Activated naive CD4-positive, alpha-beta T cell treated with anti-CD3 and anti-CD28 coated beads for 36 hours (primary cell): ENCODE data around the gene RAD21L1. TPM values are rescaled to one million over a fixed set of nuclear protein-coding genes. Genes with fewer than 3 reads are reported as not detected.

Experiments
- CTCF ChIA-PET: fragments of 350-600 bp; sonication (Branson Sonifier 250); formaldehyde crosslinking; loops from one replicate; lab custom pipeline; 2021; ENCODE audit warnings: antibody characterized with exemption; lab: Charles Lee
- DNase-seq: peaks from one replicate; pipeline ENCODE4 v3.0.0-alpha.2; 2020
- H3K27ac Mint-ChIP-seq: one replicate; pipeline ENCODE4 v1.8.0; 2021; ENCODE audit warnings: mild to moderate bottlenecking, mixed read lengths
- H3K27me3 Mint-ChIP-seq: one replicate; pipeline ENCODE4 v1.8.0; 2021; ENCODE audit warnings: low read depth, mixed read lengths
- H3K36me3 Mint-ChIP-seq: one replicate; pipeline ENCODE4 v1.8.0; 2021; ENCODE audit warnings: low read depth, mixed read lengths
- H3K4me1 Mint-ChIP-seq: one replicate; pipeline ENCODE4 v1.8.0; 2021; ENCODE audit warnings: low read depth, mixed read lengths
- H3K4me3 Mint-ChIP-seq: one replicate; pipeline ENCODE4 v1.8.0; 2021; ENCODE audit warnings: mild to moderate bottlenecking, moderate library complexity, mixed read lengths
- H3K9me3 Mint-ChIP-seq: one replicate; pipeline ENCODE4 v1.8.0; 2021; ENCODE audit warnings: mixed read lengths
- intact Hi-C: fragments of 100-400 bp; cut with micrococcal nuclease; formaldehyde crosslinking; loops from one replicate; pipeline ENCODE4 v1.15.1; 2023
- total RNA-seq, 2 experiments: library from RNA; stranded (reverse); gene quantifications; one replicate each; pipeline ENCODE4 v1.2.3, GENCODE V29; 2021

RAD21L1 gene
- total RNA-seq, 2 experiments from 2014 or later, result not detected

DNA sequence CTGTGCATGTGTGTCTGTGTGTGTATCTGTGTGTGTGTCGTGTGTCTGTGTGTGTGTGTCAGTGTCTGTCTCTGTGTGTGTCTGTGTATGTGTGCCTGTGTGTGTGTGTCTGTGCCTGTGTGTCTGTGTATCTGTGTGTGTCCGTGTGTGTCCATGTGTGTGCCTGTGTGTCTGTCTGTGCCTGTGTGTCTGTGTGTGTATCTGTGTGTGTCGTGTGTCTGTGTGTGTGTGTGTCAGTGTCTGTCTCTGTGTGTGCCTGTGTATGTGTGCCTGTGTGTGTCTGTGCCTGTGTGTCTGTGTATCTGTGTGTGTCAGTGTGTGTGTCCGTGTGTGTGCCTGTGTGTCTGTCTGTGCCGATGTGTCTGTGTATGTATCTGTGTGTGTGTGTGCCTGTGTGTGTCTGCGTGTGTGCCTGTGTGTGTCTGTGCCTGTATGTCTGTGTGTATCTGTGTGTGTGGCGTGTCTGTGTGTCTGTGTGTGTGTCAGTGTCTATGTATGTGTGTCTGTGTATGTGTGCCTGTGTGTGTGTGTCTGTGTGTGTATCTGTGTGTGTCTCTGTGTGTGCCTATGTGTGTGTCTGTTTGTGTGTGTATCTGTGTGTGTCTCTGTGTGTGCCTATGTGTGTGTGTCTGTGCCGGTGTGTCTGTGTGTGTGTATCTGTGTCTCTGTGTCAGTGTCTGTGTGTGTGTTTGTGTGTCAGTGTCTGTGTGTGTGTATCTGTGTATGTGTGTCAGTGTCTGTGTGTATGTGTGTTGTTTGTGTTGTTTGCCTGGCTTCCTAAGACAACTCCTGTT, 51.9 kb downstream of the RAD21L1 start:
- H3K27ac Mint-ChIP-seq, result no peak overlapping the region
- H3K9me3 Mint-ChIP-seq, result no peaks in the 10 kb centered on the region
- intact Hi-C loops, result loop anchor here (1.0 kb wide), 1 partner anchor 10 kb away; no protein-coding TSS in a partner anchor
- no peaks in the 10 kb centered on the region for H3K27me3 Mint-ChIP-seq
- DNase-seq, result no peak
- H3K4me1 Mint-ChIP-seq, result peaks cover 40% of the 10 kb centered on the region
- H3K36me3 Mint-ChIP-seq, result no peaks in the 10 kb centered on the region
- CTCF ChIA-PET, result no interaction called here
- H3K4me3 Mint-ChIP-seq, result no peak overlapping the region

DNA sequence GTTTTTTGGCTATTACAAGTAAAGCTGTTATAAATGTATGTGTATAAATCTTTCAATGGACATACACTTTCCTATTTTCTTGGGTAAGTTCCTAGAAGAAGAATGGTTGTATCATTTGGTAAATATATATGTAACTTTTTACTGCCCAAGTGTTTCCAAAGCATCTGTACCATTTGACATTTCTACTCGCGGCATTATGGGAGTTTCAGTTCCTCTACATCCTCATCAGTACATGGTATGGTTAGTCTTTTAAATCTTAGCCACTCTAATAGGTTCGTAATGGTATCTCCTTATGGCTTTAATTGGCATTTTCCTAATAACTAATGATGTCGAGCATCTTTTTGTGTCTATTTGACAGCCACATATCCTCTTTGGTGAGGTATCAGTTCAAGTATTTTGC, 53.1 kb downstream of the RAD21L1 start:
- H3K4me1 Mint-ChIP-seq, result peaks cover 40% of the 10 kb centered on the region
- H3K9me3 Mint-ChIP-seq, result no peaks in the 10 kb centered on the region
- H3K4me3 Mint-ChIP-seq, result no peak overlapping the region
- DNase-seq, result no peak
- CTCF ChIA-PET, result no interaction called here
- intact Hi-C loops, result loop anchor here (1.0 kb wide), 1 partner anchor 8 kb away; no protein-coding TSS in a partner anchor
- no peak overlapping the region for H3K27ac Mint-ChIP-seq
- no peaks in the 10 kb centered on the region for H3K27me3 Mint-ChIP-seq
- H3K36me3 Mint-ChIP-seq, result no peaks in the 10 kb centered on the region

DNA sequence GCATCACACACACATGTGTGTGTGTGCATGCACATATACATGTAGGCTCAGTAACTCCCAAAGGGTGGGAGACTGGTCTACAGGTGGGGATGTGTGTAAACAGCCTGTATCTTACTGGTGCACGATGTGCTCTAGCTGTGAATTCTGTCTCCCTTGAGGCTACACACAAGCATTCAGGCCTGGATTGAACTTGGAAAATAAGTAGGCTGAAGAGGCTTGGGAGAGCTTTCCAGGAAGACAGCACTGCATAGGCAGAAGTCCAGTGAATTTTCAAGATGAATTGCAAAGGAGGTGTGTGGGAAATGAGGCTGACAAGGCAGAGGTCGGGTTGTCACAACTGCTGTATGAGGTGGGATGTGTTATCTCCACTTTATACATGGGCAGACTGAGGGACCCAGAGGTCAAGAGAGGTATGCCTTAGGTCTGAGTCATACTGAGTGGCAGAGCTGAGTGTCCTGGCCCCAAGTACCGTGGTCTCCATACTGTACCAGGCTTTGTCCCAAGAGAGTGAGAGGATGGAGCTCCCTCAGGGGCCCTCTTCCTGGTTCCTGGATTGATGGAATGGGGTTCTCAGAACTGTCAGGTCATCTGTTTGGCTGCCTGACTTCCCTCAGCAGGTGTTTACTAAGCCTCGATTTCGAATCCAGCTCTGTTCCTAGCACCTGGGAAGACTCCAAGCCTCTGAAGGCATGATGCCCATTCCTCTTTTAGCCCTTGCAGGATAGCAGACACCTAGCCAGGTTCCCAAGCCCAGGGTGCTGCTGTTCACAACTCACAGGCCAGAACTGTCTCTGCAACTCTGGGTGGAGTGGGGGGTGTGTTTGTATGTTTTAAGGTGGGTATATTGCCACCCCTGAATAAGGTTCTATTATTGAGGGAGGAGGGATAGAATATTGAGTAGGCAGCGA, 54.6 kb downstream of the RAD21L1 start:
- no peaks in the 10 kb centered on the region for H3K27me3 Mint-ChIP-seq
- DNase-seq, result peak; percentile 4
- no peaks in the 10 kb centered on the region for H3K9me3 Mint-ChIP-seq
- H3K4me1 Mint-ChIP-seq, result peaks cover 53% of the 10 kb centered on the region
- H3K4me3 Mint-ChIP-seq, result no peak overlapping the region
- intact Hi-C loops, result no loop called here
- CTCF ChIA-PET, result interaction anchor here (1.1 to 2.3 kb wide), 8 partner anchors 8 to 64 kb away, joined by 3 to 6 read pairs (median 4); partner anchors contain the start of gene SNPH
- H3K36me3 Mint-ChIP-seq, result no peaks in the 10 kb centered on the region
- no peak overlapping the region for H3K27ac Mint-ChIP-seq

DNA sequence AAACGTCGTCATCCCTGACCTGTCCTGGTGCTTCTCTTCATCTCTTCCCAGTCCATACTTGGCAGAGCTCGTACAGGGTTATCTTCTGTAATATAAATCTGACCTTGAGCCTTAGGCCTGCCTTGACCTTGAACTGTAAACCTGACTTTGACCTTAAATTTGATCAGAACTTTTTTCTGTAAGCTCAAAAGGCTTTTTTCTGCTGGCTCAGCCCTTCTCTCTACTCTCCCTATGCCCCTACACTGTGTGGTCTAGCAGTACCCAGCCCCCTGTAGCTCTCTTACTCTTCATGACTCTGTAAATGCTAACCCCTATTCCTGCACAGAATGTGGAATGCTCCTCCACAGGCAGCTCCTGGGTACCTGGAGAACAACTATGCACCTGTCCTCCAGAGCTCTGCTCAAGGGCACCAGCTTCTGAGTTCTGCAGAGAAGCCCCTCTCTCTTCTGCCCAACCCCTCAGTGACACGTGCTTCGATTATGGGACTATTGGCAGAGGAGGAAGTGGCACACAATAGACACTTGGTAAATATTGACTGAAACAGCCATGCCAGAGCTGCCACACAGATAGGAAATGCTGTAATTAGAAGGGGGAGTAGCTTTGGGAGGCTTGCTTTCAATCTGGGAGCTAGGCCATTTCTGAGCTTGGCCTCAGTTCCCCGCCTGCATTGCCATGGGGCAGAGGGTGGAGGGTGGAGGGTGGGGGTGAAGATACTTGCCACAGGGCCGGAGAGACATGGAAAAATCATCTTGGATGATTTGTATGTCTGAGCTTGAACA, 55.6 kb downstream of the RAD21L1 start:
- Mint-ChIP-seq H3K4me1 (peaks cover 61% of the 10 kb centered on the region), H3K27ac (peak overlapping the region; percentile 19), H3K36me3 (no peaks in the 10 kb centered on the region), H3K9me3 (no peaks in the 10 kb centered on the region), H3K4me3 (no peak overlapping the region), H3K27me3 (no peaks in the 10 kb centered on the region)
- intact Hi-C loops, result no loop called here
- CTCF ChIA-PET, result interaction anchor here (0.6 to 2.3 kb wide), 10 partner anchors 9 to 173 kb away, joined by 3 to 8 read pairs (median 5); partner anchors contain the start of gene SNPH
- DNase-seq, result peak; percentile 3

DNA sequence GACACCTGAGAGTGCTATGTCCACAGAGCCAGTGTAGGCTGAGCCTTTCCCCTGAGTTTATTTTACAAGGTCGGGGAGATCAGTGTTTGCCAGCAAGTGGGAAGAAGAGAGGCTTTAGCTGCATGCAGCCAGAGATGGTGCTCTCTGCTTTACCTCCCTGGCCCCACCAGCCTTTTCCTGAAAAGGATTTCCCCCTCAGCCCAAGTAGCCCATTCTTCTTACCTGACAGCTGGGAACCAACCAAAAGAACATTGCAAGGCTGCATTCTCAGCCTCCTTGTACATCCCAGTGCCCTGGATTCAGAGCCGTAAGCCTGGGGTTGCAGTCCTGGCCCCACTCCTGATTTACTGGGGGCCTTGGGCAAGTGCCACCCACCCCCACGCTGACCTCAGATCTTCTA, 57.1 kb downstream of the RAD21L1 start:
- intact Hi-C loops, result no loop called here
- CTCF ChIA-PET, result interaction anchor here (0.9 to 2.3 kb wide), 5 partner anchors 10 to 72 kb away, joined by 3 to 6 read pairs (median 3); partner anchors contain the start of genes RAD21L1 and SNPH
- Mint-ChIP-seq H3K4me1 (peaks cover 76% of the 10 kb centered on the region), H3K27ac (no peak overlapping the region), H3K27me3 (no peaks in the 10 kb centered on the region), H3K4me3 (no peak overlapping the region), H3K36me3 (no peaks in the 10 kb centered on the region), H3K9me3 (no peaks in the 10 kb centered on the region)
- DNase-seq, result no peak

DNA sequence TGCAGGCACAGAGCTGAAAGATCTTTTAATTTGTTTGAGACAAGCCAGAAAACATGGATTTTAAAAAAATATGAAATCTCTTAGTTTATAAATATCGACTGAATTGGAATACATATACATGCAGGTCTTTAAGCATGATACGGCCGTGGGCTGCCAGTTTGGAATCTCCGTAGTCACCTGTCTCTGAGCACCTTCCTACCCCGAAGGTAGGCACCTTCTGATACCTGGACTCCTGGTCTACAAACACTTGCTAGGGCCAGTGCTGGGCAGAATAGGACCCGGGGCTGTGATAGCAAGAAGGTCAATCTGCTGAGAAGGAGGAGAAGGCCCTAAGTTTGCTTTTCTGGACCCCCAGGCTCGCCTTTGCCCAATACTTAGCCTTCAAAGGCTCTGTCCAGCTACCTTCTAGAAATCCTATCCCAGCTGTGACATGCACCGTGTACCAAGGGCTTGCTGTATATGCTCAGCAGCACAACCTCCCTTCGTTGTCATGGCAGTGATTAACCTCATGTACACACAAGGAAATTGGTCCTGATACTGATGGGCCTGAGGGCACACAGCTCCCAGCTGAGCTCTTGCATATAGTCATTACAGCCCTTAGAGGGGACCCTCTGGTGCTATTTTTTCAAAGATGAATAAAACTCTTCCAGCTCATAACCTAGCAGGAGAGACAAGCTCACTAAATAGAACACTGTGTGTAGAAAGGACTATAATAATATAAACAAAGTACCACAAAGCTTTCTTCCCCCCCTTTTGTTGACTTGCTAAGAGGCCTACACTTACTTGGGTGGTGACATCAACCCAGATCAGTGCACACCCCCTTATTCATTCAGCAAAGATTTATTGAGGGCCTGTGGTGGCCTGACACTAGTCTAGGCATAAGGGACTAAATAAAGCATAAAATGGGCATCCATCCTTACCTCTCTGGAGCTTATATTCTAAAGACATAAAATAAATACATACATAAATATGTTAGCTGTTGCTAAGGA, 58.0 kb downstream of the RAD21L1 start:
- no peaks in the 10 kb centered on the region for H3K27me3 Mint-ChIP-seq
- CTCF ChIA-PET, result interaction anchor here (0.7 to 1.5 kb wide), 5 partner anchors 15 to 73 kb away, joined by 3 to 6 read pairs (median 3); partner anchors contain the start of gene SNPH
- no peaks in the 10 kb centered on the region for H3K36me3 Mint-ChIP-seq
- intact Hi-C loops, result no loop called here
- H3K4me1 Mint-ChIP-seq, result peaks cover 80% of the 10 kb centered on the region
- no peak for DNase-seq
- H3K9me3 Mint-ChIP-seq, result no peaks in the 10 kb centered on the region
- H3K4me3 Mint-ChIP-seq, result no peak overlapping the region
- no peak overlapping the region for H3K27ac Mint-ChIP-seq

DNA sequence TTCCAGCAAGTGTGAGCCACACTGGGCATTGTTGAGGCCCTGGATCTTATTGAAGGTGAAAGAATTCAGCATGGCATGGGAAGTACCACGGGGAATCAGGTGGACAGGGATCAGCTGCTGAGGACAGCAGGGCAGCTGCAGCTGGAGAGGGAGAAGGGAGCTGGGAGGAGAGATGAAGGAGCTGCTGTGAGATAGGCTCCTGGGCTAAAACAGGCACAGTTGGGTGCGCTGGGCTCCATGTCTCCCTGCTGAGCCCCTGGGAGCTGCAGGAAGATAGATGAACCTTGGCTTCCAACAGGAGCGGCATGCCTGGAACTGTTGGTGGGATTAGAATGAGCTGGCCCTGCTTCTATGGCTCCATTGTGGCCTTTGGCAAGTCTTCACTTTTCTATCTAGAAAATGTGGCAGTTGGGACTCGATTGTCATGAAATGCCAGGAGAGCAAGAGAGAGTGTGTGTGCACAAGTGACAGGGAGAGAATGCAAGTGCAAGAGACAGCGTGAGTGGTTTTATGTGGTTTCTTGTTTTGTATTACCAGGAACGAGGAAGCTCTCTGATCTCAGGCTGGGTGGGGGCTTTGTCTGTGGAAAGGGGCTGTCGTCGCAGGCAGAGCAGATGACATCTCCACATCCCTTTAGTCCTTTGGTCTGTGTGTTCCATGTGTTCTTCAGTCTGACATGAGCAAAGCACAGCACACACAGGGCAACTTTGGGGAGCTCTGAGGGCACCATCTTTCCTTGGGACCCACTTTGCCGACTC, 60.6 kb downstream of the RAD21L1 start:
- Mint-ChIP-seq H3K27ac (peak overlapping the region; percentile 64), H3K4me3 (peak overlapping the region; percentile 58)
- peak; percentile 38 for DNase-seq

DNA sequence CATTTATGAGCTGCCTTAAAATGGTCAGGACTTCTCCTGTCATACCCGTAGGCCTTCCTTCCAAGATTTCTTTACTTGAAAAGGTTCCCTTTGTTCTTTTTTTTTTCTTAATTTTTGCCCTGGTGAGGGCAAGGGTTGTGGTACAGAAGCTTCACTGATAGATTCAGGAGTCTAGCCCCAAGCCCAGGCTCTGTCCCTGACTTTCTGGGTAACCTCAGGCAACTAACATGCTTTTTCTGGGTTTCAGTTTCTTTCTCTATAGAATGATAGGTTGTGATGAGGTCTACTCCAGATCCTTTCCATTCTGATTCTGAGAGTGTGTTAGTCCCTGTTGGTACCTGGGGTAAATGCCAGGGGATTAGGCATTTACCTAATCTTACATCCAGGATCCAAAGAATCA, 61.5 kb downstream of the RAD21L1 start:
- peaks cover 77% of the 10 kb centered on the region for H3K4me1 Mint-ChIP-seq
- peak overlapping the region; percentile 64 for H3K27ac Mint-ChIP-seq
- peak; percentile 40 for DNase-seq
- intact Hi-C loops, result loop anchor here (1.0 to 2.0 kb wide), 2 partner anchors 10 to 61 kb away; partner anchors contain the start of gene RAD21L1
- H3K9me3 Mint-ChIP-seq, result no peaks in the 10 kb centered on the region
- CTCF ChIA-PET, result interaction anchor here (0.6 to 3.5 kb wide), 4 partner anchors 12 to 924 kb away, joined by 3 to 17 read pairs (median 4); no protein-coding TSS in a partner anchor
- no peaks in the 10 kb centered on the region for H3K27me3 Mint-ChIP-seq
- H3K36me3 Mint-ChIP-seq, result no peaks in the 10 kb centered on the region
- peak overlapping the region; percentile 58 for H3K4me3 Mint-ChIP-seq

More for the DNA sequence above, 60.6 kb downstream of the RAD21L1 start:
- peaks cover 74% of the 10 kb centered on the region for H3K4me1 Mint-ChIP-seq
- intact Hi-C loops, result loop anchor here (1.0 to 2.0 kb wide), 2 partner anchors 9 to 60 kb away; partner anchors contain the start of gene RAD21L1
- H3K27me3 Mint-ChIP-seq, result no peaks in the 10 kb centered on the region
- CTCF ChIA-PET, result interaction anchor here (0.6 to 3.5 kb wide), 5 partner anchors 13 to 925 kb away, joined by 3 to 17 read pairs (median 3); no protein-coding TSS in a partner anchor
- no peaks in the 10 kb centered on the region for H3K36me3 Mint-ChIP-seq
- no peaks in the 10 kb centered on the region for H3K9me3 Mint-ChIP-seq

DNA sequence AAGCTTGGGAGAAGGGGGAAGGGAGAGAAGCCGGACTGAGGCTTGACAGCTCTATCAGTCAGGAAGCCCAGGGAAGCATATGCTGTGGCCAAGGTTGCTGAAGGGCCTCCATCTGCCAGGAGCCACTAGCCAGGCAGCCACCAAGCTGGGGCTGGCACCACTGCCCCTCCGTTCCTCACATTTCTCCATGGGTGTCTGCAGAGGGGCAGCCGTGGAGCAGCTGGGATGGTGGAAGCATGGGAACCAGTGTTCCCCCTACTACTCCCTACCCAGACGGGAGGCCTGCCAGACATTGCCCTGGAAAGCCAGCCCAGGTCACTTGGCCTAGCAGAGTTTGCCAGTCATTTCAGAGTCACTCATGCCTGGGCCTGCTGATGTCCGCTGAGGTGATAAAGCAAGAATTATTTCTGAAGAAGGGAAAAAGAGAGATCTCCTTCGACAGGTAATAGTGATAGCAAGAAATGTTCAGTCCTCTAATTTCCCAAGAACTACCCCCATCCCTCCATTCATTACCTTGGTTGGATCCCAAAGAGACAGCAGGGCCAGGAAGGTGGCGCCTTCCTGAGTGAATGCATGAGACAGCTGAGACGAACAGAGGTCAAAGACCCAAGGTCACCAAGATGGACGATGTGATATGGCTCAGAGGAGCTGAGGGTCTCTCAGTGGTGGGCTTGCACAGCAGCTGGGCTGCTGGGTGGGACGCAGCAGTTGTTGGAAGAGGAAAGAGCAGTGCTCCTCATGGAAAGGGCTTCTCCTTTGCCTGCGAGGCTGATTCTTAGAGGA, 62.1 kb downstream of the RAD21L1 start:
- DNase-seq, result no peak
- CTCF ChIA-PET, result interaction anchor here (1.0 to 3.5 kb wide), 3 partner anchors 11 to 52 kb away, joined by 3 to 17 read pairs (median 3); no protein-coding TSS in a partner anchor
- H3K27ac Mint-ChIP-seq, result peak overlapping the region; percentile 35
- H3K4me1 Mint-ChIP-seq, result peaks cover 79% of the 10 kb centered on the region
- H3K36me3 Mint-ChIP-seq, result no peaks in the 10 kb centered on the region
- H3K27me3 Mint-ChIP-seq, result no peaks in the 10 kb centered on the region
- intact Hi-C loops, result loop anchor here (1.0 to 2.0 kb wide), 2 partner anchors 11 to 61 kb away; partner anchors contain the start of gene RAD21L1
- no peaks in the 10 kb centered on the region for H3K9me3 Mint-ChIP-seq
- no peak overlapping the region for H3K4me3 Mint-ChIP-seq
